IPS-18a (cell line): ENCODE data around the gene CLTC.

Experiments used
- H3K27ac ChIP-seq: one replicate; pipeline ENCODE4 v1.5.1; 2013; ENCODE audit warnings: low read length
- H3K27me3 ChIP-seq: one replicate; pipeline ENCODE4 v1.6.1; 2013; ENCODE audit warnings: mild to moderate bottlenecking, low read length; ENCODE audit not compliant: control insufficient read depth, insufficient read depth
- H3K36me3 ChIP-seq: one replicate; pipeline ENCODE4 v1.6.1; 2013; ENCODE audit warnings: low read depth, low read length; ENCODE audit not compliant: control insufficient read depth
- H3K4me1 ChIP-seq: one replicate; pipeline ENCODE4 v1.6.1; 2013; ENCODE audit warnings: low read depth, low read length; ENCODE audit not compliant: control insufficient read depth
- H3K4me3 ChIP-seq: one replicate; pipeline ENCODE4 v1.5.1; 2013; ENCODE audit warnings: low read length
- H3K9ac ChIP-seq: one replicate; pipeline ENCODE4 v1.6.1; 2013; ENCODE audit warnings: mild to moderate bottlenecking, low read length, moderate library complexity
- H3K9me3 ChIP-seq: one replicate; pipeline ENCODE4 v1.6.1; 2013; ENCODE audit warnings: low read depth, low read length; ENCODE audit not compliant: control insufficient read depth

The CLTC gene

GRCh38 chr17:59634632-59635541 lies 15.2 kb downstream of the CLTC start:
- Histone ChIP-seq H3K9me3 (no peaks in the 10 kb centered on the region), H3K4me1 (peaks cover 9% of the 10 kb centered on the region), H3K36me3 (no peaks in the 10 kb centered on the region), H3K27ac (no peak overlapping the region), H3K4me3 (no peak overlapping the region), H3K9ac (no peak overlapping the region), H3K27me3 (no peaks in the 10 kb centered on the region)

DNA sequence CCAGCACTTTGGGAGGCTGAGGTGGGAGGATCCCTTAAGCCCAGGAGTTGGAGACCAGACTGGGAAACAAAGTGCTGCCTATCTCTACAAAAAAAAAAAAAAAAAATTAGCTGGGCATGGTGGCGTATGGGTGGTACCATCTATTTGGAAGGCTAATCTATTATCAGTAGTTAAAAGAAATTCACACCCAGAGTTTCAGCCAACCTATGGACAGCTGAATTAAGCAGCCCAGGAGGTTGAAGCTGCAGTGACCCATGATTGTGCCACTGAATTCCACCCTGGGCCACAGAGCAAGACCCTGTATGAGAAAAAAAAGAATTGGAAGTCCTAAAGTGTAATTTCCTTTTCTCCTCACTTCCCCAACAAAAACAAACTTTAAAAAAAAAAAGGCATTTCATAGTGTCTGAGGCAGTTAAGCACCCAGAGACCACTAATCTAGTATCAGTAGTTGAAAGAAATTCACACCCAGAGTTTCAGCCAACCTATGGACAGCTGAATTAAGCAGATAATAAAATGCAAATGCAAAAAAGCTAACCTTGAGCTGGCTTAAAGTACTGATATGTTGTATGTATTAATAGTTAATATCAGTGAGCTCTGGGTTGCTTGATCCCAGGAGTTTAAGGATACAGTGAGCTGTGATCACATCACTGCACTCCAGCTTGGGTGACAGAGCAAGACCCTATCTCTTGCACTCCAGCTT lies 18.1 kb downstream of the CLTC start:
- H3K4me1 ChIP-seq: peaks cover 9% of the 10 kb centered on the region
- H3K36me3 ChIP-seq: no peaks in the 10 kb centered on the region
- no peak overlapping the region for H3K27ac ChIP-seq
- no peak overlapping the region for H3K9ac ChIP-seq
- H3K27me3 ChIP-seq: no peaks in the 10 kb centered on the region
- no peaks in the 10 kb centered on the region for H3K9me3 ChIP-seq
- H3K4me3 ChIP-seq: no peak overlapping the region

GRCh38 chr17:59638553-59638952 lies 18.9 kb downstream of the CLTC start:
- H3K9me3 ChIP-seq: no peaks in the 10 kb centered on the region
- H3K4me1 ChIP-seq: peaks cover 9% of the 10 kb centered on the region
- H3K9ac ChIP-seq: no peak overlapping the region
- H3K27ac ChIP-seq: no peak overlapping the region
- H3K36me3 ChIP-seq: no peaks in the 10 kb centered on the region
- no peaks in the 10 kb centered on the region for H3K27me3 ChIP-seq
- H3K4me3 ChIP-seq: no peak overlapping the region

- Histone ChIP-seq H3K4me1 (no peaks in the 10 kb centered on the region), H3K27ac (no peak overlapping the region), H3K4me3 (no peak overlapping the region)
These were observed 22.2 kb downstream of the CLTC start for GRCh38 chr17:59641799-59642484.

DNA sequence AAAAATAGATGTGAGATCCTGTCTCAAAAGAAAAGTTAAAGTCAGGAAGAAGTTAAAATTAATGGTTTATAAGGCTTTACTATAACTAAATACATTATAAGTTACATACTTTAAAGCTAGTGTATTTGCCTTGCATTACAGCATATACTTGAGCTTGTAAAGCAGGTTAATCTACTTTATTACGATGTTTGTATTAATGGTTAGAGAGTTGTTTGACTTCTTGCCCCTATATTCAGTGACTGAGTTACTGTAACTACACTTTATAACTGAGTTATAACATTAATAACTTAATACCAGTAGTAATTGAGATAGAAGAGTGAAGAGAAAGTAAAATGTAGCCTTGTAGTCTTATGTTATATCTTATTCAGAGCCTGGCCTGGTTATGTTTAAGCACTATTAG lies 22.9 kb downstream of the CLTC start:
- peaks cover 35% of the 10 kb centered on the region for H3K36me3 ChIP-seq
- H3K4me3 ChIP-seq: no peak overlapping the region
- no peak overlapping the region for H3K9ac ChIP-seq
- no peaks in the 10 kb centered on the region for H3K9me3 ChIP-seq
- H3K27me3 ChIP-seq: no peaks in the 10 kb centered on the region
- no peaks in the 10 kb centered on the region for H3K4me1 ChIP-seq
- no peak overlapping the region for H3K27ac ChIP-seq

More at GRCh38 chr17:59641799-59642484, 22.2 kb downstream of the CLTC start:
- no peaks in the 10 kb centered on the region for H3K9me3 ChIP-seq
- no peak overlapping the region for H3K9ac ChIP-seq
- H3K36me3 ChIP-seq: peaks cover 29% of the 10 kb centered on the region
- H3K27me3 ChIP-seq: no peaks in the 10 kb centered on the region

DNA sequence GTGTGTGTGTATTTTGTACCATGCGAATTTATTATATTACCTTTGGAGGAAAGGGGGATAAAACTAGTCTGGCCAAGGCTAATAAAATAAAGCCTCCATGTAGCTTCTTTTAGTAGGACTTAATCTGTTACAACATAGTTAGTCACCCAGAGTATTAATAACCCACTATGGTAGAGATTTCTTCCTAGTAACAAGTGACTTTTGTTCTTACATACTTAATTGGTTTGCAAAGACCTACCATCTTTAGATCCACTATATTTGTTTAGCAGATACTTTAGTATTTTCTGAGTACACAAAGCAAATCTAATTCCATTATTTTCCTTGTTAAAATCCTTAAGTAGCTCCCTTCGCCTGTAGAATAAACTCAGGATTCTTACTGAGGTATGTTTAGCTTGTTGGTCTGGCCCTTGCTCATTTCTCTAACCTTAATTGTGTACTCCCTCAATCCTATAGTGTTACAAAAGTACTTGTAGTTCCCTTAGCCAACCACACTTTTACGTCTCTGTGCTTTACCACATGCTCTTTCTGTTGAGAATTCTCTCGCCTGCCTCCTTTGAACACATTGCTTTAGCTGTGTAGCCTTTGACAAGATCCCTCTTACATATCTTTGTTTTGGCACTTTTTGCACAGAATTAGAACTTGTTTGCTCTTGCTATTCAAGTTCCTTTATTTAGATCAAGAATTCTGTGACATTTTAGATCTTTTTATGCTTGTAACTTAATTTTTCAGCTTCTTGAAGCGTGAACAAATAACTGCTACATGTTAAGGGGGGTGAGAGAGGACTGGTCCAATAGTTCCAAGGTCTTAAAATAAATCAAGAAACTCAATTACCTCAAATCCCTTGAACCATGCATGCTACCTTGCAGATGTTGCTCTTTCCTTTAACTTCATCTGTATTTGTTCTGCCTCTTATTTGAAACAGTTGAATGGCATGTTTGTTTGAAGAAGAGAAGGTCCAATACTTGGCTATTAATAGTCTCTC lies 23.8 kb downstream of the CLTC start:
- Histone ChIP-seq H3K27me3 (no peaks in the 10 kb centered on the region), H3K27ac (no peak overlapping the region), H3K4me1 (no peaks in the 10 kb centered on the region), H3K4me3 (no peak overlapping the region), H3K9ac (no peak overlapping the region), H3K36me3 (peaks cover 44% of the 10 kb centered on the region), H3K9me3 (no peaks in the 10 kb centered on the region)

GRCh38 chr17:59647288-59647687 lies 27.6 kb downstream of the CLTC start:
- Histone ChIP-seq H3K27me3 (no peaks in the 10 kb centered on the region), H3K9ac (no peak overlapping the region), H3K4me1 (no peaks in the 10 kb centered on the region), H3K4me3 (no peak overlapping the region), H3K27ac (no peak overlapping the region), H3K9me3 (no peaks in the 10 kb centered on the region), H3K36me3 (peaks cover 80% of the 10 kb centered on the region)

GRCh38 chr17:59649886-59650285 lies 30.2 kb downstream of the CLTC start:
- Histone ChIP-seq H3K27me3 (no peaks in the 10 kb centered on the region), H3K9me3 (no peaks in the 10 kb centered on the region), H3K4me1 (no peaks in the 10 kb centered on the region), H3K9ac (no peak overlapping the region), H3K36me3 (peaks cover 90% of the 10 kb centered on the region), H3K4me3 (no peak overlapping the region), H3K27ac (no peak overlapping the region)

DNA sequence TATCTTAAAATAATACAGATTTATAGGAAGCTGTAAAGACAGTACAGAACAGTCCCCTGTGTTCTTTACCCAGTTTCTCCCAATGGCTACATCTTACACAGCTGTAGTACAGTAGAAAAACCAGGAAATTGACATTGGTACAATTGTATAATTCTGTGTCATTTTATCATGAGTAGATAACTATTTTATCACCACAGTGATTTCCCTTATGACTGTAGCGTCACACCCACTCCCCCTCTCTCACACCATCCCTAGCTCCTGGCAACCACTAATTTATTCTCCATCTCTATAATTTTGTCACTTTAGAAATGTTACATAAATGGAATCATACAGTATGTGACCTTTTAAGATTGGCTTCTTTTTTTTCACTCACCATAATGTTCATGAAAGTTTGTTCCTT lies 30.9 kb downstream of the CLTC start:
- Histone ChIP-seq H3K9ac (no peak overlapping the region), H3K36me3 (peaks cover 92% of the 10 kb centered on the region), H3K4me1 (no peaks in the 10 kb centered on the region), H3K27ac (no peak overlapping the region), H3K9me3 (no peaks in the 10 kb centered on the region), H3K27me3 (no peaks in the 10 kb centered on the region), H3K4me3 (no peak overlapping the region)

- no peak overlapping the region for H3K4me3 ChIP-seq
- H3K27me3 ChIP-seq: no peaks in the 10 kb centered on the region
- H3K9ac ChIP-seq: no peak overlapping the region
- H3K27ac ChIP-seq: no peak overlapping the region
- no peaks in the 10 kb centered on the region for H3K9me3 ChIP-seq
- peaks cover 92% of the 10 kb centered on the region for H3K36me3 ChIP-seq
- no peaks in the 10 kb centered on the region for H3K4me1 ChIP-seq
These were observed 31.7 kb downstream of the CLTC start for GRCh38 chr17:59651346-59651745.
